Epithelial cell of esophagus (primary cell): ENCODE results near the gene RNF182.
"Not testable (repeated sequence)": the region's sequence is repeated elsewhere in the genome, so short reads cannot be mapped to it uniquely, and the experiment has no call there.

Experiments
- DNase-seq: peaks from one replicate; pipeline ENCODE4 v3.0.0; 2010; ENCODE audit warnings: low read depth
- H3K4me3 ChIP-seq: 2 replicates; pipeline ENCODE4 v1.5.1; 2011; ENCODE audit warnings: mild to moderate bottlenecking, low read length, control low read depth
- CTCF ChIP-seq: IDR thresholded peaks from 2 replicates; pipeline ENCODE4 v1.5.1; 2011; ENCODE audit warnings: low read depth, mild to moderate bottlenecking, low read length, control low read depth, inconsistent platforms; ENCODE audit not compliant: insufficient read depth; ENCODE audit errors: missing control alignments

The RNF182 gene

DNA sequence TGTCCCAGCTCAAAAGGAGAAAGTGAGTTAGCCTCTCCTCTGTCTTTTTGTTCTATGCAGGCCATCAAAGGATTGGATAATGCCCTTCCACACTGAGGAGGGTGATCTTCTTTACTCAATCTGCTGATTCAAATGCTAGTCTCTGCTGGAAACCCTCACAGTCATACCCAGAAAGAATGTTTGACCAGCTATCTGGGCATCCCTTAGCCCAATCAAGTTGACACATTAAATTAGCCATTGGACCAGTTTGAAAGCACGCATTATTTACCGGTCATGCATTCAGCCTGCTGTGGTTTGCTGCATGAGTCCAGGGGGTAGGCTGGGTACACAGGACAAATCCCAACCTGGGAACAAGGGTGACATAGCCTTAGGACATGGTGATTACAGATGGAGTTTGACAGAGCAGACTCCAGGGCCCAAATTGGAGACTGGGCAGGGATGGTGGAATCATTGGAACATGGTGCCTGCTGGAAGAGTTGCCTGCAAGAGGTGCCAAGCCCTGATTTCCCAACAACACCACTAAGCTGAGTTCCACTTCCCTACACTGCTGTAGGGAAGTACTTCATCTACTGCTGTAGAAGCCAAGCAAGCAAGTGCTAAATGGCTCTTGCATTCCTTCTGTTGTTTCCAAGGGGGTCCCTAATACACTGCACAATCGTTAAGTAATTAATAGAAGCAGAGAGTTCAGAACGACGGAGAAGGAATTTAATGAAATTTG, 87.7 kb downstream of the RNF182 start:
- no peak for TF ChIP-seq CTCF
- DNase-seq = no peak
- H3K4me3 ChIP-seq = no peak overlapping the region

DNA sequence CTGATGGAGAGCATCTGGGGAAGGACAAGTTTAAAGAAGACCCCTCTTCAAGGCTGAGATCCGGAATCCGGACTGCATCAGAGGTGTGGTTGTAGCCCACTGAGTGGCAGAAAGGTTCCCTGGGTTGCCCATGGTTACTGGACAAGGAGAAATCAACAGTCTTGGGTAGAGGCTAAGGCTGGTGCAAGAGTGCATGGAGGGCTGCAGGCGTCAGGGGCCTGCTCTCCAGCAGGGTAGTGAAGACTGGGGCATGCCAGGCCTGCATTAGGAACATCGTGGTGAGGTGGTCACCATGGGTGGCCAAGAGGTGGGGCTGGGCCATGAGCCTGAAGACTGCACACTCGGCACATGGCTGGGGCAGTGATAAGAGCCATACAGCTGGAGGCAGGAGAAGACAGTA, 91.2 kb downstream of the RNF182 start:
- H3K4me3 ChIP-seq = no peak overlapping the region
- no peak for TF ChIP-seq CTCF
- DNase-seq = no peak

- TF ChIP-seq CTCF = no peak
- DNase-seq = no peak
- H3K4me3 ChIP-seq = no peak overlapping the region
Observed at GRCh38 chr6:14016432-14016831, 91.7 kb downstream of the RNF182 start.

DNA sequence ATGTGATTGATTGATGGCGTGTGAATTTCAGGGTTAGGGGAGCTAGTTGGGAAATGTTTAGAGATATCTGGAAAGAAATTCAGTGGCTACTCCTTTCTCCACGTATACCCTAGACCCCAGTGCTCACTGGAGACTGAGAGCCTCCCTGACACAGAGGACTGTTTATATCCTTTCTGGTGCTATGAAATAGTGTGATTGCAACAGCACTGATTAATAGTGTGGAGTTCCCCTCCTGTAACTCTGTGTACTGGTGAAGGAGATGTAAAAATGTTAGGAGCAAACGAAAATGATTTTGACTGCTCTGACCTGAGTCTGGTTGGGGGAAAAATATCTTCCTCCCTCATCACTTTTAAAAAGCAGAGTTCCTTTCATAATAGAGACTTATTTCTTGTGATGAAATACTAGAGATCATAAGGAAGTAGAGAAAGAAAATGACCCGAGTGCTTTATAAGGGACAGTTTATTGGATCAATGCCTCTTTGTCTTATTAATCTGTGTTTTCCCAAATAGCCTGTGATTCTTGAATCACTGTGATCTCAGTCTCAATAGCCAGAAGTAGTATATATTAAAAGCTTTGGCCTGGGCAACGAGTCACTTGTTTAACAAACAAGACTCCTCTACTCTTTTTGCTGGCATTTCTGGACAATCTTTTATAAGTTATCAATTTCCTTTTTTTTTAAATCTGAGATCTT, 92.3 kb downstream of the RNF182 start:
- peak; percentile 32 for DNase-seq
- no peak for TF ChIP-seq CTCF
- no peak overlapping the region for H3K4me3 ChIP-seq

DNA sequence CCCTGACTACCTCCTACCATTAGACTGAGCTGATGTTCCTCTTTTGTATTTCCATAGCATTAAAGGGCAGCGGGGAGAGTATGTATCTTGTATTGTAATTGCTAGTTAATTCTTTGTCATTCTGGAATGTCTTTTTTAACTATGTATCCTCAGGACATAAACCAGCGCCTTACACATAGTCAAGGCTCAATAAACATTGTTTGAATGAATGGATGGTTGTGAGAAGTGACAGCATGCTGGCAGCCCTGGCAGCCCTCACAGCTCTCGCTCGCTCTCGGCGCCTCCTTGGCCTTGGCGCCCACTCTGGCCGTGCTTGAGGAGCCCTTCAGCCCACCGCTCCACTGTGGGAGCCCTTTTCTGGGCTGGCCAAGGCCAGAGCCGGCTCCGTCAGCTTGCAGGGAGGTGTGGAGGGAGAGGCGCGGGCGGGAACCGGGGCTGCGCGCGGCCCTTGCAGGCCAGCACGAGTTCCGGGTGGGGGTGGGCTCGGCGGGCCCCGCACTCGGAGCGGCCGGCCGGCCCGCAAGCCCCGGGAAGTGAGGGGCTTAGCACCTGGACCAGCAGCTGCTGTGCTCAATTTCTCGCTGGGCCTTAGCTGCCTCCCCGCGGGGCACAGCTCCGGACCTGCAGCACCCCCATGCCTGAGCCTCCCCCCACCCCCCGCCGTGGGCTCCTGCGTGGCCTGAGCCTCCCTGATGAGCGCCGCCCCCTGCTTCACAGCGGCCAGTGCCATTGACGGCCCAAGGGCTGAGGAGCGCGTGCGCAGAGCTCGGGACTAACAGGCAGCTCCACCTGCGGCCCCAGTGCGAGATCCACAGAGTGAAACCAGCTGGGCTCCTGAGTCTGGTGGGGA, 93.1 kb downstream of the RNF182 start:
- DNase-seq = no peak
- no peak overlapping the region for H3K4me3 ChIP-seq
- no peak for TF ChIP-seq CTCF

DNA sequence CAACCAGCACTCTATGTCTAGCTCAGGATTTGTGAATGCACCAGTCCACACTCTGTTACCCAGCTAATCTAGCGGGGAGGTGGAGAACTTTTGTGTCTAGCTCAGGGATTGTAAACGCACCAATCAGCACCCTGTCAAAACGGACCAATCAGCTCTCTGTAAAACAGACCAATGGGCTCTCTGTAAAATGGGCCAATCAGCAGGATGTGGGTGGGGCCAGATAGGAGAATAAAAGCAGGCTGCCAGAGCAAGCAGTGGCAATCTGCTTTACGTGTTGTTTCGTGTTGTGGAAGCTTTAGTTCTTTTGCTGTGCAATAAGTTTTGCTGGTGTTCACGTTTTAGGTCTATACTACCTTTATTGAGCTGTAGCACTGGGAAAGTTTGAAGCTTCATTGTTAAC, 93.8 kb downstream of the RNF182 start:
- DNase-seq, H3K4me3 ChIP-seq: not testable (repeated sequence)

- H3K4me3 ChIP-seq = no peak overlapping the region
- no peak for TF ChIP-seq CTCF
- DNase-seq = no peak
Observed at GRCh38 chr6:14020551-14020950, 95.8 kb downstream of the RNF182 start.
